Adrenal gland (tissue), 5 donors: ENCODE results near the gene SCAF1.

Experiments used
- CTCF ChIP-seq, 6 experiments: fragments of 450-650 bp in 4 of 6; fragments of 200-600 bp in 2 of 6; sonication (generic) in 1 of 6; IDR thresholded peaks; 1 replicate in 5 of 6; 2 replicates in 1 of 6; pipeline versions ENCODE4 v1.5.1 to v1.8.0; 2016 to 2021; ENCODE audit warnings: antibody characterized with exemption in 6 of 6, mild to moderate bottlenecking in 2 of 6, moderate library complexity in 1 of 6
- POLR2A ChIP-seq, 2 donors: fragments of 450-650 bp; IDR thresholded peaks; one replicate each; pipeline ENCODE4 v1.6.1; 2017; ENCODE audit warnings: antibody characterized with exemption in 2 of 2, mild to moderate bottlenecking in 2 of 2, moderate library complexity in 1 of 2
- donor health status: DM: no; HTN: no; CAD: no.

GRCh38 chr19:49687150-49687549, 45.1 kb downstream of the SCAF1 start:
- TF ChIP-seq POLR2A (IDR thresholded peaks at IDR 0.05) (no peak), CTCF (IDR thresholded peaks at IDR 0.05) (no peak)
